DMS 273 (cell line): ENCODE data around the gene C1QA.
A peak's percentile ranks its signal among the peaks of the same experiment; 100 is the strongest.

Source experiments
- DNase-seq: peaks from one replicate; lab custom pipeline; 2025; ENCODE audit not compliant: unreplicated experiment; lab: John Stamatoyannopoulos, UW

Gene C1QA

GRCh38 chr1:22612671-22613571, 23.5 kb upstream of the C1QA start:
- peak; percentile 84 for DNase-seq

- no peak for DNase-seq
Observed at GRCh38 chr1:22613572-22613918, 22.9 kb upstream of the C1QA start.

- peak; percentile 51 for DNase-seq
Observed at GRCh38 chr1:22613951-22614350, 22.5 kb upstream of the C1QA start.

- no peak for DNase-seq
Observed at GRCh38 chr1:22615886-22616285, 20.5 kb upstream of the C1QA start.

GRCh38 chr1:22616571-22616970, 19.9 kb upstream of the C1QA start:
- DNase-seq = no peak

GRCh38 chr1:22618056-22618455, 18.4 kb upstream of the C1QA start:
- DNase-seq = peak; percentile 48

GRCh38 chr1:22619252-22619651, 17.2 kb upstream of the C1QA start:
- DNase-seq = no peak

GRCh38 chr1:22619798-22620197, 16.6 kb upstream of the C1QA start:
- no peak for DNase-seq

GRCh38 chr1:22621761-22622160, 14.7 kb upstream of the C1QA start:
- DNase-seq = no peak

- no peak for DNase-seq
Observed at GRCh38 chr1:22625262-22625925, 11.0 kb upstream of the C1QA start.

GRCh38 chr1:22626237-22627157, 9.9 kb upstream of the C1QA start:
- no peak for DNase-seq

GRCh38 chr1:22627331-22627730, 9.1 kb upstream of the C1QA start:
- DNase-seq = no peak

- DNase-seq = no peak
Observed at GRCh38 chr1:22628698-22629444, 7.6 kb upstream of the C1QA start.

GRCh38 chr1:22629886-22630285, 6.5 kb upstream of the C1QA start:
- DNase-seq = no peak

- no peak for DNase-seq
Observed at GRCh38 chr1:22633697-22634463, 2.5 kb upstream of the C1QA start.

- no peak for DNase-seq
Observed at GRCh38 chr1:22635436-22635835, 992 bp upstream of the C1QA start.

- DNase-seq = no peak
Observed at GRCh38 chr1:22636927-22637326, 499 bp downstream of the C1QA start.

GRCh38 chr1:22637907-22638445, 1.5 kb downstream of the C1QA start:
- no peak for DNase-seq

GRCh38 chr1:22638476-22639234, 2.2 kb downstream of the C1QA start:
- no peak for DNase-seq
